ENCODE measurements around the gene PLK4.

PLK4 gene

GRCh38 chr4:127846765-127847164, 33.9 kb upstream of the PLK4 start:
- peaks cover 5% of the 10 kb centered on the region for H3K27me3 Mint-ChIP-seq (ENCODE audit: low read depth)
- H3K4me1 Mint-ChIP-seq = no peaks in the 10 kb centered on the region
- no peak overlapping the region for H3K4me3 Mint-ChIP-seq
- no peak overlapping the region for H3K27ac Mint-ChIP-seq
- TF ChIP-seq, protein P1, sequence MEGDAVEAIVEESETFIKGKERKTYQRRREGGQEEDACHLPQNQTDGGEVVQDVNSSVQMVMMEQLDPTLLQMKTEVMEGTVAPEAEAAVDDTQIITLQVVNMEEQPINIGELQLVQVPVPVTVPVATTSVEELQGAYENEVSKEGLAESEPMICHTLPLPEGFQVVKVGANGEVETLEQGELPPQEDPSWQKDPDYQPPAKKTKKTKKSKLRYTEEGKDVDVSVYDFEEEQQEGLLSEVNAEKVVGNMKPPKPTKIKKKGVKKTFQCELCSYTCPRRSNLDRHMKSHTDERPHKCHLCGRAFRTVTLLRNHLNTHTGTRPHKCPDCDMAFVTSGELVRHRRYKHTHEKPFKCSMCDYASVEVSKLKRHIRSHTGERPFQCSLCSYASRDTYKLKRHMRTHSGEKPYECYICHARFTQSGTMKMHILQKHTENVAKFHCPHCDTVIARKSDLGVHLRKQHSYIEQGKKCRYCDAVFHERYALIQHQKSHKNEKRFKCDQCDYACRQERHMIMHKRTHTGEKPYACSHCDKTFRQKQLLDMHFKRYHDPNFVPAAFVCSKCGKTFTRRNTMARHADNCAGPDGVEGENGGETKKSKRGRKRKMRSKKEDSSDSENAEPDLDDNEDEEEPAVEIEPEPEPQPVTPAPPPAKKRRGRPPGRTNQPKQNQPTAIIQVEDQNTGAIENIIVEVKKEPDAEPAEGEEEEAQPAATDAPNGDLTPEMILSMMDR (IDR thresholded peaks at IDR 0.05; ENCODE audit: unreplicated experiment in 3 of 3) = no peak
- peaks cover 54% of the 10 kb centered on the region for H3K9me3 Mint-ChIP-seq
- peaks cover 68% of the 10 kb centered on the region for H3K36me3 Mint-ChIP-seq (ENCODE audit: low read depth)

DNA sequence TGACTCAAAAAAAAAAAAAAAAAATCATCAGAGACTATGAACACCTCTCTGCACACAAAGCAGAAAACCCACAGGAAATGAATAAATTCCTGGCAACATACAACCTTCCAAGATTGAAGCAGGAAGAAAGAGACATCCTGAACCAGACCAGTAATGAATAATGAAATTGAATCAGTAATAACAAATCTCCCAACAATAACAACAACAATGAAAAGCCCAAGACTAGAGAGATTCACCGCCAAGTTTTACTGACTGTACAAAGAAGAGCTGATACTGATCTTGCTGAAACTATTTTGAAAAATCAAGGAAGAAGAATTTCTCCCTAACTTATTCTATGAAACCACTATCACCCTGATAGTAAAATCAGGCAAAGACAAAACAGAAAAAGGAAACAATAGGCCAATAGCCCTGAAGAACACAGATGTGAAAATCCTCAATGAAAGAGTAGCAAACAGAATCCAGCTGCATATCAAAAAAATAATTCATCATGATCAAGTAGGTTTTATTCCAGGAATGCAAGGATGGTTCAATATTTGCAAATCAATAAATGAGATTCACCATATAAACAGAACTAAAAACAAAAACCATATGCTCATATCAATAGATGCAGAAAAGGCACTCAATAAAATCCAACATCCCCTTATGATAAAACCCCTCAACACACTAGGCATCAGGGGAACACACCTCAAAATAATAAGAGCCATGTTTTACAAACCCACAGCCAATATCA, 31.0 kb upstream of the PLK4 start:
- Mint-ChIP-seq H3K4me1 (no peaks in the 10 kb centered on the region), H3K27ac (no peak overlapping the region), H3K4me3 (no peak overlapping the region), H3K27me3 (ENCODE audit: low read depth) (peaks cover 5% of the 10 kb centered on the region), H3K9me3 (peaks cover 65% of the 10 kb centered on the region), H3K36me3 (ENCODE audit: low read depth) (peaks cover 71% of the 10 kb centered on the region)
- TF ChIP-seq, protein P1 (IDR thresholded peaks at IDR 0.05; ENCODE audit: unreplicated experiment in 3 of 3) = no peak

DNA sequence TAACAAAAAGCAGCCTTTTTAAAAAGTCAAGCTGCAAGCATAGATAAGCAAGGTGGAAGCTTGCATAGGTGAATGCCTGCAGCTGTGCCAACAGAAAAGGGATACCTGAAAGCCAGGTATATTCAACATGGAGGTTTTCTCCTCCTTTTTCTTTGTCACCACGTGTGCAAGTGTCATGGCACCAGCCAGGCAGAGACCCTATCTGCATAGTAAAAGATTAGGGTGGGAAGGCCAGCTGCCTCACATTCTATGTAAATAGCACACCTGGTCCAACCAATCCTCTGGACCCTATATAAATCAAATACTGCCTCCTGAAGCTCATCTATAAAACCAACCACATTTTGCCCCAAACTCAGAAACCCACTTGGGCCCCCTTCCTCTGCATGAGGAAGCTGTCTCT, 28.0 kb upstream of the PLK4 start:
- Mint-ChIP-seq H3K27me3 (ENCODE audit: low read depth) (peaks cover 5% of the 10 kb centered on the region), H3K9me3 (peaks cover 57% of the 10 kb centered on the region), H3K4me1 (no peaks in the 10 kb centered on the region), H3K36me3 (ENCODE audit: low read depth) (peaks cover 66% of the 10 kb centered on the region), H3K27ac (no peak overlapping the region), H3K4me3 (no peak overlapping the region)
- TF ChIP-seq, protein P1 (IDR thresholded peaks at IDR 0.05; ENCODE audit: unreplicated experiment in 3 of 3) = no peak

GRCh38 chr4:127856196-127856812, 24.4 kb upstream of the PLK4 start:
- peaks cover 56% of the 10 kb centered on the region for H3K9me3 Mint-ChIP-seq
- TF ChIP-seq, protein P1 (IDR thresholded peaks at IDR 0.05; ENCODE audit: unreplicated experiment in 3 of 3) = no peak
- no peak overlapping the region for H3K27ac Mint-ChIP-seq
- H3K27me3 Mint-ChIP-seq (ENCODE audit: low read depth) = no peaks in the 10 kb centered on the region
- H3K4me1 Mint-ChIP-seq = no peaks in the 10 kb centered on the region
- no peak overlapping the region for H3K4me3 Mint-ChIP-seq
- peaks cover 58% of the 10 kb centered on the region for H3K36me3 Mint-ChIP-seq (ENCODE audit: low read depth)

DNA sequence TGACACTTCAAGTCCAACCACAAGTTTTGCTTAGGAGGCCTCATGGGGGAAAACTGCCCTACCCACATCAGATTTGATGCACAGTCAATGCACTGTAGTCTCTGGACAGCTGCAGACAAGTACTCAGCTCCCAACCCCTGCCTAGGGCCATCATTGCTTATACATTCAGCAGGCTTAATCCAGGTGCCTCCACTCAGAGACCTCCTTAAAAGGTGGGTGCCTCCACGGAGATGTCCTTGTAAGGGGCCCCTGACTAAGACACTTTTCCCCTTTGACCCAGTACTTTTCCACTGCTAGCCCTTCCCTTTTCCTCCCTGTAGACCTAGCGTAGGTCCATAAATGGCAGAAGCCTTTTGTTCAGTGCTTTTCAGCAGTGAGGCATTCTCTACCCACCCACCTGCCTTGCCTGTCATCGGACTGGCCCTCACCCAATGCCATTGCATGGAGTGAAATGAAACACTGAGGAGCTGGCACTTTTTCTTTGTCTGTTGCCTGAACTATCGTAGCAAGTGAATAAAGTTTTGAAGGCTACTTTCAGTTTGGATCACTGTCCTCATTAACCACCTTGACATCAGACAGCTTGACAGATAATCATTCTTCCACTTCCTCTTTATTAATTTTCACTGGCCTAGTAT, 23.8 kb upstream of the PLK4 start:
- no peaks in the 10 kb centered on the region for H3K27me3 Mint-ChIP-seq (ENCODE audit: low read depth)
- H3K27ac Mint-ChIP-seq = no peak overlapping the region
- H3K4me3 Mint-ChIP-seq = no peak overlapping the region
- TF ChIP-seq, protein P1 (IDR thresholded peaks at IDR 0.05; ENCODE audit: unreplicated experiment in 3 of 3) = no peak
- no peaks in the 10 kb centered on the region for H3K4me1 Mint-ChIP-seq
- H3K9me3 Mint-ChIP-seq = peaks cover 51% of the 10 kb centered on the region
- peaks cover 52% of the 10 kb centered on the region for H3K36me3 Mint-ChIP-seq (ENCODE audit: low read depth)

Data from nephron (organoid).